SK-N-SH treated with all-trans-retinoic acid at 6 μM for 48 hours (cell line): ENCODE measurements around the gene CACNA1G.
A peak's percentile ranks its signal among the peaks of the same experiment; 100 is the strongest.

ENCODE experiments used
- ATAC-seq: fragments of 200-7000 bp; cut with Tn5 transposase; 3 replicates; pipeline ENCODE4 v1.9.1; 2020; ENCODE audit warnings: mild to moderate bottlenecking, moderate library complexity
- ARNTL ChIP-seq: fragments of 450-650 bp; formaldehyde crosslinking; IDR thresholded peaks from 2 replicates; pipeline ENCODE4 v1.5.0; 2020; ENCODE audit warnings: low read depth, mild to moderate bottlenecking, moderate library complexity, borderline replicate concordance
- BACH2 ChIP-seq: fragments of 250-450 bp; sonication (Bioruptor Pico); IDR thresholded peaks from 2 replicates; pipeline ENCODE4 v1.9.0; 2021; ENCODE audit warnings: mild to moderate bottlenecking, borderline replicate concordance
- CREB5 ChIP-seq: fragments of 250-450 bp; sonication (Bioruptor Pico); IDR thresholded peaks from 2 replicates; pipeline ENCODE4 v1.5.1; 2020; ENCODE audit warnings: low read depth, mild to moderate bottlenecking, moderate library complexity
- GLIS3 ChIP-seq: fragments of 250-450 bp; sonication (Bioruptor Pico); IDR thresholded peaks from 2 replicates; pipeline ENCODE4 v1.5.0; 2020; ENCODE audit warnings: mild to moderate bottlenecking, moderate library complexity
- OSR1 ChIP-seq: fragments of 250-450 bp; sonication (Bioruptor Pico); IDR thresholded peaks from 2 replicates; pipeline ENCODE4 v1.8.0; 2022; ENCODE audit warnings: moderate library complexity, mild to moderate bottlenecking, inconsistent platforms
- PPARA ChIP-seq: fragments of 250-450 bp; sonication (Bioruptor Pico); IDR thresholded peaks from 2 replicates; pipeline ENCODE4 v1.5.0; 2020; ENCODE audit warnings: mild to moderate bottlenecking, borderline replicate concordance
- SNAI2 ChIP-seq: fragments of 250-450 bp; sonication (Bioruptor Pico); IDR thresholded peaks from 2 replicates; pipeline ENCODE4 v1.5.0; 2020; ENCODE audit warnings: mild to moderate bottlenecking, moderate library complexity
- TCF4 ChIP-seq: fragments of 250-450 bp; sonication (Bioruptor Pico); IDR thresholded peaks from 2 replicates; pipeline ENCODE4 v1.8.0; 2021; ENCODE audit warnings: mild to moderate bottlenecking, moderate library complexity, borderline replicate concordance
- TSHZ2 ChIP-seq: fragments of 250-450 bp; sonication (Bioruptor Pico); IDR thresholded peaks from 2 replicates; pipeline ENCODE4 v1.5.0; 2020; ENCODE audit warnings: mild to moderate bottlenecking, moderate library complexity
- ZC3H10 ChIP-seq: fragments of 250-450 bp; sonication (Bioruptor Pico); IDR thresholded peaks from 2 replicates; pipeline ENCODE4 v1.5.1; 2021; ENCODE audit warnings: mild to moderate bottlenecking, moderate library complexity
- ZFP3 ChIP-seq: fragments of 250-450 bp; sonication (Bioruptor Pico); IDR thresholded peaks from 2 replicates; pipeline ENCODE4 v1.5.0; 2020; ENCODE audit warnings: mild to moderate bottlenecking, moderate library complexity
- ZNF565 ChIP-seq: fragments of 450-650 bp; formaldehyde crosslinking; conservative IDR thresholded peaks from 2 replicates; pipeline ENCODE4 v1.5.0; 2020; ENCODE audit warnings: low read depth, mild to moderate bottlenecking, moderate library complexity
- TF ChIP-seq, protein P1 (sequence below): fragments of 250-450 bp; sonication (Bioruptor Pico); IDR thresholded peaks from 2 replicates; pipeline ENCODE4 v1.5.1; 2021; ENCODE audit warnings: mild to moderate bottlenecking, moderate library complexity

CACNA1G gene

DNA sequence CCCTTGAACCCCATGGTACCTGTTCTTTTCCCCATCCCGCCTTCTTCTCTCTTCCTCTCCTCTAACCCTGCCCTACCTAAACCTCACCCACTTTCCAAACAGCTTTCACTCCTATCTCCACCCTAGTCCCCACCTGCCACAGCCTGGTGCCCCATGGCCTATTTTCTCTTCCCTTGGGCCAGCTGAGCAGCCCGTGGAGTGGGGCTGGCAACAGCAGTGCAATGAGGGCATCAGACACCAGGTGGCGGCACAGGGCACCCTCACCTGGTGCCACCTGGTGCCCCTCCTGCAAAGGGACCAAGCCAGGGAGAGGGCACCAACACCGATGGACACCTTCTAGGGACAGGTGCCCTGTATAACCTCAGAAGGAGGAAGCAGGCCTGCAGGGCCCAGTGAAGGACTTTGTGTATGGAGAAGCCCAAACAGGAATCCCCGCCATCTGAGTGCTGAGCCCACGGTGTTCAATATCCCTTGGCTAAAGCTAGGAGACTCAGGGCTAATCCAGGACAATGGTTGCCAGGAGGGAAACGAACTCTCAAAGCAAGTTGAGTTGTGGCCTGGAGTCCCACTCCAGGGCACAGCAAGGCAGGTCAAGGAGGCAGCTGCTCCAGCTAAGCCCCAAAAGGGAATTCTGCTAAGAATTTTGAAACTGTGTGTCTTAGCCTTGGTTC, 70.1 kb downstream of the CACNA1G start (continued):
- TF ChIP-seq TSHZ2, result no peak
- TF ChIP-seq ZNF565, result no peak
- no peak for TF ChIP-seq CREB5

DNA sequence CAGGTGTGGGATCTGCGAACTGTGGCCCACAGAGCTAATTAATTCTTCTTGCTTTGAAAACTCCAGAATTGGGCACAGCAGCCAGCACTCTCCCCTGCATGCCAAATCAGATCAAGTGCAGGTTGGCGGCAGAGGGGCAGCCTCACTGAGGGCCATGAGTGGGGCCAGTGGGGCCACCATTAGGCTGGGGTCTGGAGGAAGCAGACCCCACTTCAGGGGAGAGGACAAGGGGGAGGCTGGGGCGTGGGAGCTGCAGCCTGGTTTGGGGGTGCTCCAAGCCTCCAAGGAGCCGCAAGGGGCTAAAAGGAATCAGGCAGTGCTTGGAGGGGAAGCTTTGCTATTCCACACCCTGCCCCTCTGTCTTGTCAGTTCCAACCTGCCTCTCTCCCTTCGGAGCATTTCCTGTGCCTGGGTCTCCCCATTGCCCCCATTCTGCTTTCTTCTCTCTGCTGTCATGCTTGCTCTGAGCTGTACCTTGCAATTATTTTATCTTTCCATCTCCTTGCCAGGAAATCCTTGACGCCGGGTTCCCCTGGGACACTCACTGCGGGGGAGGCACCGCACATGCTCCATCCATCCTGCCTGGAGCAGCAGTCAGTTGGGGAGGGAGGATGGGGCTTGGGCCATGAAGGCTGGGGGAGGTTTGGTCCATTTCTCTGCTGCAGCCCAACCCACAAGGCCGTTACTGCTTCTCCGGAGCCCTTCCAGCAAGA, 70.8 kb downstream of the CACNA1G start:
- TF ChIP-seq SNAI2 (CRISPR knock-in tag), result no peak
- TF ChIP-seq ZC3H10, result no peak
- TF ChIP-seq ZFP3 (CRISPR knock-in tag), result 0 out of 2 replicates have a peak, but pooled peaks have one; percentile 24
- TF ChIP-seq, protein P1, sequence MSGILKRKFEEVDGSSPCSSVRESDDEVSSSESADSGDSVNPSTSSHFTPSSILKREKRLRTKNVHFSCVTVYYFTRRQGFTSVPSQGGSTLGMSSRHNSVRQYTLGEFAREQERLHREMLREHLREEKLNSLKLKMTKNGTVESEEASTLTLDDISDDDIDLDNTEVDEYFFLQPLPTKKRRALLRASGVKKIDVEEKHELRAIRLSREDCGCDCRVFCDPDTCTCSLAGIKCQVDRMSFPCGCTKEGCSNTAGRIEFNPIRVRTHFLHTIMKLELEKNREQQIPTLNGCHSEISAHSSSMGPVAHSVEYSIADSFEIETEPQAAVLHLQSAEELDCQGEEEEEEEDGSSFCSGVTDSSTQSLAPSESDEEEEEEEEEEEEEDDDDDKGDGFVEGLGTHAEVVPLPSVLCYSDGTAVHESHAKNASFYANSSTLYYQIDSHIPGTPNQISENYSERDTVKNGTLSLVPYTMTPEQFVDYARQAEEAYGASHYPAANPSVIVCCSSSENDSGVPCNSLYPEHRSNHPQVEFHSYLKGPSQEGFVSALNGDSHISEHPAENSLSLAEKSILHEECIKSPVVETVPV (CRISPR knock-in tag), result no peak
- TF ChIP-seq OSR1 (CRISPR knock-in tag), result no peak
- no peak for TF ChIP-seq CREB5
- ATAC-seq, result no peak

GRCh38 chr17:50631908-50632571, 71.5 kb downstream of the CACNA1G start:
- no peak for ATAC-seq
- TF ChIP-seq TCF4 (CRISPR knock-in tag), result no peak
- no peak for TF ChIP-seq OSR1 (CRISPR knock-in tag)
- no peak for TF ChIP-seq PPARA (CRISPR knock-in tag)
- TF ChIP-seq ARNTL (CRISPR knock-in tag), result no peak
- TF ChIP-seq, protein P1 (CRISPR knock-in tag), result no peak
- no peak for TF ChIP-seq TSHZ2
- TF ChIP-seq BACH2 (CRISPR knock-in tag), result no peak
- TF ChIP-seq SNAI2 (CRISPR knock-in tag), result no peak
- no peak for TF ChIP-seq GLIS3 (CRISPR knock-in tag)
